Stimulated activated CD8-positive, alpha-beta memory T cell treated with anti-CD3 and anti-CD28 coated beads, Interleukin-12 subunit alpha, Interleukin-12 subunit beta, amount 100 ng/mL, for 1 hour (primary cell): ENCODE results near the gene CCL11.
"Not testable (repeated sequence)": the region's sequence is repeated elsewhere in the genome, so short reads cannot be mapped to it uniquely, and the experiment has no call there.

Experiments
- DNase-seq: peaks from one replicate; pipeline ENCODE4 v3.0.0-alpha.2; 2020; ENCODE audit warnings: low read depth

The CCL11 gene

GRCh38 chr17:34307110-34307509, 21.6 kb downstream of the CCL11 start:
- no peak for DNase-seq

GRCh38 chr17:34308371-34308770, 22.8 kb downstream of the CCL11 start:
- DNase-seq = no peak

- no peak for DNase-seq
Measured at GRCh38 chr17:34311291-34311690, 25.7 kb downstream of the CCL11 start.

GRCh38 chr17:34312080-34312479, 26.5 kb downstream of the CCL11 start:
- no peak for DNase-seq

GRCh38 chr17:34313164-34313563, 27.6 kb downstream of the CCL11 start:
- no peak for DNase-seq

GRCh38 chr17:34314279-34314678, 28.7 kb downstream of the CCL11 start:
- no peak for DNase-seq

GRCh38 chr17:34318474-34318873, 32.9 kb downstream of the CCL11 start:
- DNase-seq = no peak

- no peak for DNase-seq
Measured at GRCh38 chr17:34319039-34319483, 33.5 kb downstream of the CCL11 start, which contains the start of gene CCL8. CCL8 (plus strand) TSS chr17:34319435; CDS start chr17:34319502, 67 bp downstream.

GRCh38 chr17:34321964-34322363, 36.4 kb downstream of the CCL11 start:
- DNase-seq = no peak

GRCh38 chr17:34327580-34327979, 42.0 kb downstream of the CCL11 start:
- not testable (repeated sequence) for DNase-seq

- DNase-seq = no peak
Measured at GRCh38 chr17:34337701-34338100, 52.2 kb downstream of the CCL11 start.
